HCT116 (cell line): ENCODE results near the gene ABHD2. TPM values are rescaled to one million over a fixed set of nuclear protein-coding genes. Genes with fewer than 3 reads are reported as not detected.

ENCODE experiments used
- ATAC-seq: fragments of 200-7000 bp; cut with Tn5 transposase; 2 replicates; pipeline ENCODE4 v1.9.1; 2020; ENCODE audit warnings: mild to moderate bottlenecking, moderate library complexity
- BruUV-seq: library from RNA; stranded (reverse); fragments of 400-500 nt; replicated peaks from 2 replicates; lab custom pipeline; 2021; lab: Mats Ljungman, UMichigan
- CTCF ChIA-PET: fragments of 300-600 bp; sonication (Branson Sonifier 250); formaldehyde crosslinking; loops from one replicate; lab custom pipeline; 2021; ENCODE audit warnings: antibody characterized with exemption; lab: Charles Lee
- POLR2A ChIA-PET: fragments of 300-600, 350-600 bp; sonication (Branson Sonifier 250); formaldehyde crosslinking; loops from one replicate; lab custom pipeline; 2021; ENCODE audit warnings: antibody characterized with exemption; lab: Charles Lee
- RAD21 ChIA-PET, 2 experiments: fragments of 300-600 bp; sonication (Branson Sonifier 250); formaldehyde crosslinking; loops; one replicate each; lab custom pipeline; 2023; ENCODE audit warnings: low total read pairs in 2 of 2; ENCODE audit not compliant: uncharacterized antibody in 2 of 2, unreplicated experiment in 2 of 2, low non-redundant PET in 1 of 2; lab: Charles Lee
- DNase-seq: peaks from one replicate; pipeline ENCODE4 v3.0.0-alpha.2; 2010; ENCODE audit warnings: low read depth, low spot score
- H2AFZ ChIP-seq: fragments of 200-600 bp; shearing (Covaris generic), sonication (generic); 2 replicates; pipeline ENCODE4 v1.6.1; 2017; ENCODE audit warnings: low read depth, mixed run types, mixed read lengths, antibody characterized with exemption, low read length; ENCODE audit not compliant: poor library complexity, severe bottlenecking
- H3K27ac ChIP-seq: 2 replicates; pipeline ENCODE4 v1.5.1; 2012; ENCODE audit warnings: low read depth, low read length
- H3K27me3 ChIP-seq: fragments of 200-600 bp; sonication (generic); 2 replicates; pipeline ENCODE4 v1.6.1; 2016; ENCODE audit warnings: mixed run types, low read length, mixed read lengths; ENCODE audit not compliant: insufficient read depth
- H3K36me3 ChIP-seq, 2 experiments: fragments of 200-500 bp in 1 of 2; fragments of 200-600 bp in 1 of 2; sonication (Bioruptor generic) in 1 of 2; sonication (generic) in 1 of 2; 2 replicates each; pipeline versions ENCODE4 v1.5.1 to v1.6.1; 2014 to 2016; ENCODE audit warnings: low read length in 2 of 2, inconsistent platforms in 1 of 2, mixed read lengths in 1 of 2, mixed run types in 1 of 2; ENCODE audit not compliant: insufficient read depth in 2 of 2, control insufficient read depth in 1 of 2
- H3K4me1 ChIP-seq, 2 experiments: fragments of 200-600 bp in 1 of 2; sonication (generic) in 1 of 2; 2 replicates each; pipeline versions ENCODE4 v1.5.1 to v1.6.1; 2012 to 2017; ENCODE audit warnings: low read length in 2 of 2, inconsistent platforms in 1 of 2, mild to moderate bottlenecking in 1 of 2, mixed read lengths in 1 of 2, mixed run types in 1 of 2, moderate library complexity in 1 of 2; ENCODE audit not compliant: insufficient read depth in 2 of 2, control insufficient read depth in 1 of 2
- H3K4me2 ChIP-seq: fragments of 200-600 bp; sonication (generic); 2 replicates; pipeline ENCODE4 v1.6.1; 2017; ENCODE audit warnings: mixed run types, low read length, mixed read lengths
- H3K4me3 ChIP-seq, 2 experiments: fragments of 200-600 bp in 1 of 2; sonication (generic) in 1 of 2; replicated peaks in 1 of 2; 2 replicates each; pipeline ENCODE4 v1.5.1; 2011 to 2016; ENCODE audit warnings: low read length in 2 of 2, control low read depth in 1 of 2, low read depth in 1 of 2, mild to moderate bottlenecking in 1 of 2, mixed read lengths in 1 of 2, mixed run types in 1 of 2
- H3K79me2 ChIP-seq: fragments of 200-600 bp; sonication (generic); 2 replicates; pipeline ENCODE4 v1.6.1; 2017; ENCODE audit warnings: mild to moderate bottlenecking, mixed run types, low read length, moderate library complexity, mixed read lengths; ENCODE audit not compliant: insufficient read depth
- H3K9ac ChIP-seq: fragments of 200-600 bp; sonication (generic); 2 replicates; pipeline ENCODE4 v1.6.1; 2016; ENCODE audit warnings: low read length, mixed read lengths
- H3K9me2 ChIP-seq: fragments of 200-600 bp; sonication (generic), shearing (Covaris generic); 2 replicates; pipeline ENCODE4 v1.6.1; 2017; ENCODE audit warnings: mixed run types, mild to moderate bottlenecking, moderate library complexity; ENCODE audit not compliant: insufficient read depth
- H3K9me3 ChIP-seq, 2 experiments: fragments of 200-500 bp in 1 of 2; fragments of 200-600 bp in 1 of 2; sonication (Bioruptor generic) in 1 of 2; sonication (generic) in 1 of 2; 2 replicates each; pipeline ENCODE4 v1.6.1; 2014 to 2017; ENCODE audit warnings: low read length in 2 of 2, mixed read lengths in 2 of 2, inconsistent platforms in 1 of 2, low read depth in 1 of 2, mild to moderate bottlenecking in 1 of 2, mixed run types in 1 of 2, moderate library complexity in 1 of 2; ENCODE audit not compliant: control insufficient read depth in 1 of 2, insufficient read depth in 1 of 2
- H4K20me1 ChIP-seq: fragments of 200-600 bp; sonication (generic), shearing (Covaris generic); 2 replicates; pipeline ENCODE4 v1.6.1; 2017; ENCODE audit warnings: mixed run types, mild to moderate bottlenecking, moderate library complexity; ENCODE audit not compliant: insufficient read depth
- CEBPB ChIP-seq: IDR thresholded peaks from 2 replicates; pipeline ENCODE4 v1.6.1; 2012; ENCODE audit warnings: low read depth
- ELF1 ChIP-seq: IDR thresholded peaks from 2 replicates; pipeline ENCODE4 v1.6.1; 2012; ENCODE audit warnings: low read depth, borderline replicate concordance
- EZH2 ChIP-seq: fragments of 200-600 bp; sonication (generic); IDR thresholded peaks from 2 replicates; pipeline ENCODE4 v1.6.1; 2017; ENCODE audit warnings: antibody characterized with exemption, mixed run types
- FOSL1 ChIP-seq: IDR thresholded peaks from 2 replicates; pipeline ENCODE4 v1.6.1; 2012; ENCODE audit warnings: low read depth
- MAX ChIP-seq: IDR thresholded peaks from 2 replicates; pipeline ENCODE4 v1.6.1; 2012
- POLR2A ChIP-seq: IDR thresholded peaks from 2 replicates; pipeline ENCODE4 v1.7.0; 2011; ENCODE audit warnings: borderline replicate concordance; ENCODE audit not compliant: insufficient read depth, insufficient read length; ENCODE audit errors: extremely low read depth
- POLR2AphosphoS5 ChIP-seq: IDR thresholded peaks from 2 replicates; pipeline ENCODE4 v1.6.1; 2011; ENCODE audit warnings: mild to moderate bottlenecking, low read depth, low read length, moderate library complexity
- REST ChIP-seq: IDR thresholded peaks from 2 replicates; pipeline ENCODE4 v1.6.1; 2012; ENCODE audit warnings: low read depth
- TCF7L2 ChIP-seq: IDR thresholded peaks from 2 replicates; pipeline ENCODE4 v1.7.0; 2011; ENCODE audit warnings: borderline replicate concordance, inconsistent platforms; ENCODE audit not compliant: insufficient read depth, insufficient read length; ENCODE audit errors: extremely low read depth
- ZFX ChIP-seq: fragments of 450-650 bp; IDR thresholded peaks from 2 replicates; pipeline ENCODE4 v1.6.1; 2017
- ZNF274 ChIP-seq: fragments of 200-500 bp; sonication (Bioruptor generic); IDR thresholded peaks from 2 replicates; pipeline ENCODE4 v1.6.1; 2014; ENCODE audit warnings: mild to moderate bottlenecking, low read depth, low read length, inconsistent platforms
- intact Hi-C: fragments of 100-400 bp; cut with micrococcal nuclease; formaldehyde crosslinking; loops from 2 replicates; pipeline ENCODE4 v1.10.0; 2022
- total RNA-seq: library from RNA; stranded (reverse); gene quantifications from one replicate; pipeline ENCODE4 v1.2.1, GENCODE V29; 2021; ENCODE audit not compliant: unreplicated experiment

ABHD2 gene
- total RNA-seq, 1 experiment from 2014 or later, result 40.8 TPM

DNA sequence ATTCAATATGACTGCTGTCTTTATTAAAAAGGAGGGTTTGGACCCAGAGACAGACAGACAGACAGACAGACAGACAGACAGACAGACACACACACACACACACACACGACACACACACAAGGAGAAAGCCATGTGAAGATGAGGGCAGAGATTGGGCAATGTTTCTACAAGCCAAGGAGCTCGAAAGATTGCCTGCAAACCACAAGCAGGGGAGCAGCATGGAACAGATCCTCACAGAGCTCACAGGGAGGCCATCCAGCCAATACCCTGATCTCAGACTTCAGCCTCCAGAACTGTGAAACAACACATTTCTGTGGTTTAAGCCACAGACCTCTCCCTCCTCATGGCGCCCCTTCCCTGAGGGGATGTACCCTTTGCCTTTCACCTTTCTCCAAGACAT is 35.8 kb upstream of the ABHD2 start:
- ChIA-PET RAD21 (interaction anchor here in 1 of 2 experiments (0.7 kb wide), 1 partner anchor 147 kb away, joined by 4 read pairs; no protein-coding TSS in a partner anchor), POLR2A (no interaction called here), CTCF (interaction anchor here (1.3 to 1.7 kb wide), 2 partner anchors 126 to 148 kb away, joined by 5 read pairs; no protein-coding TSS in a partner anchor)
- Histone ChIP-seq H3K36me3 (no peaks in the 10 kb centered on the region), H3K79me2 (no peaks in the 10 kb centered on the region), H3K27me3 (no peaks in the 10 kb centered on the region), H3K9ac (no peak overlapping the region), H3K27ac (no peak overlapping the region), H3K4me3 (no peak overlapping the region), H3K9me2 (no peaks in the 10 kb centered on the region), H4K20me1 (no peaks in the 10 kb centered on the region), H3K4me2 (no peak overlapping the region), H2AFZ (no peak overlapping the region), H3K9me3 (no peaks in the 10 kb centered on the region), H3K4me1 (peaks cover 0 to 3% of the 10 kb centered on the region in 2 experiments; a peak in 1 of 4 replicates)
- DNase-seq, result no peak
- ATAC-seq, result no peak
- intact Hi-C loops, result loop anchor here (10.0 kb wide), 1 partner anchor 242 kb away; no protein-coding TSS in a partner anchor
- no TSS peak for BruUV-seq
- no peak for TF ChIP-seq POLR2AphosphoS5
- TF ChIP-seq FOSL1, result no peak
- TF ChIP-seq POLR2A, result no peak
- no peak for TF ChIP-seq CEBPB
- no peak for TF ChIP-seq TCF7L2
- no peak for TF ChIP-seq REST
- TF ChIP-seq ZFX, result no peak
- no peak for TF ChIP-seq ELF1
- no peak for TF ChIP-seq MAX
- TF ChIP-seq ZNF274, result no peak
- TF ChIP-seq EZH2, result no peak
- TF ChIP-seq, all 23 proteins: peak for 0
